ENCODE results near the gene TGFB3. TPM values are rescaled to one million over a fixed set of nuclear protein-coding genes. Genes with fewer than 3 reads are reported as not detected.
"Not testable (repeated sequence)": the region's sequence is repeated elsewhere in the genome, so short reads cannot be mapped to it uniquely, and the experiment has no call there.

TGFB3 gene
- total RNA-seq, 1 experiment from 2014 or later = 2.9 TPM

- no peak for DNase-seq (ENCODE audit: low spot score)
Measured at GRCh38 chr14:75960231-75960630, 21.6 kb downstream of the TGFB3 start.

DNA sequence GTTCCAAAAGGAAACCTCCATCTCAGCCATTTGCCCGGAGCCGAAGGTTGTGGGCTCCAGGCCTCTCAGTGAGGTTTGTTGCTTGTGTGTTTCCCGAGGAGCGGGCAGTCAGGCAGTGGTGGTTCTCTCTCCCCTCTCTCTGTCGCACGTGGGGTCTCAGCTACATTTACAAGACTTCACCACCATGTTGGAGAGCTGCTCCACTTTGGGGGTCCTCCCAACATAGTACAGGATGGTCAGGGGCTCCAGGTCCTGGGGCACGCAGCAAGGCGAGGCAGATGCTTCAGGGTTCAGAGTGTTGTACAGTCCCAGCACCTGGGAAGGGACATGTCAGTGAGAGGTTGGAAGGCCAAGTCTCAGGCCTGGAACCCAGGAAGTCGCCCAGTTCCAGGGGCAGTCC, 22.8 kb downstream of the TGFB3 start:
- DNase-seq (ENCODE audit: low spot score) = no peak

DNA sequence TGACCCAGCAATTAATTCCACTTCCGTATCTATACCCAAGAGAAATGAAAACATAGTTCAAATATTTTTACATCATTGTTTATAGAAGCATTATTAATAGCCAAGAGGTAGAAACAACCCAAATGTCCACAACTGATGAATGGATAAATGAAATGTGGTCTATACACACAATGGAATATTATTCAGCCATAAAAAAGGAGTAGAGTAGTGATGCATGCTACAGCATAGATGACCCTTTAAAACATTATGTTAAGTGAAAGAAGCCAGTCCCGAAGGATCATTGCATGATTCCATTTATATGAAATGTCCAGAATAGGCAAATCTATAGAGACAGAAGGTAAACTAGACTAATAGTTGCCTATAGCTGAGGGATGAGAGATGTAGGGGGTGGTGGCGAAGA, 29.3 kb downstream of the TGFB3 start:
- DNase-seq (ENCODE audit: low spot score) = no peak

GRCh38 chr14:75946785-75947184, 35.0 kb downstream of the TGFB3 start:
- DNase-seq (ENCODE audit: low spot score) = no peak

- no peak for DNase-seq (ENCODE audit: low spot score)
Measured at GRCh38 chr14:75944607-75945241, 37.1 kb downstream of the TGFB3 start.

- DNase-seq (ENCODE audit: low spot score) = no peak
Measured at GRCh38 chr14:75941030-75941429, 40.8 kb downstream of the TGFB3 start.

- DNase-seq (ENCODE audit: low spot score) = no peak
Measured at GRCh38 chr14:75939200-75939599, 42.6 kb downstream of the TGFB3 start.

DNA sequence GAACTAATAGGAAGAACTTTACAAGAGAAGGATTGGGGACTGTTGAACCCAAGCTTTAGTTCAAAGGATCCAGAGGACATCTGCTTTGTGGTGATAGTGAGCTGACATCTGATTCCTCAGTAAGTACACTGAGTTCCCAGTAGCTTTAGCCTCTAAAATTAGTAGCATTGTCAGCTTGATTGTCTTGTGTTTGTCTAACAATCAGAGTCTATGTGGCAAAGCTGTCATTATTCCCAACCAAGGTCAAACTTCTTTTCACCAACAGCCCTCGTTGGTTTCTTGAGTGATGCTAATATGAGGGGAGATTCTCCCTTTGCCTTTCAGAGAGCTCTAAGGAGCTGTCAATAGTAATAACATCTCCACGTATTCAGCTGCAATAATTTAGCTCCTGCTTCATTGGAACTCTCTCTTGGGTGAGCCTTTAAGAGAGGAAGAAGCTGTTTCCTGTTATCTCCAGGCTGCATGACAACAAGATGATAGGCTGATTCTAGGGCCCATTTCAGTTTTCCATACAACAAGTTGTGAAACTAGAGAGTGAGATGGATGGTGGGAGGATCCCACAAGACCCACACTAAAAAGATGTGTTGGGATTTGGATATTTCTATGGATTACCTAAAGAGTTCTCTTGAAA, 46.7 kb downstream of the TGFB3 start:
- DNase-seq (ENCODE audit: low spot score) = no peak

- DNase-seq (ENCODE audit: low spot score) = no peak
Measured at GRCh38 chr14:75933712-75934296, 48.0 kb downstream of the TGFB3 start.

GRCh38 chr14:75928690-75929181, 53.1 kb downstream of the TGFB3 start:
- peak; percentile 1 for DNase-seq (ENCODE audit: low spot score)

GRCh38 chr14:75927564-75928087, 54.2 kb downstream of the TGFB3 start:
- no peak for DNase-seq (ENCODE audit: low spot score)

DNA sequence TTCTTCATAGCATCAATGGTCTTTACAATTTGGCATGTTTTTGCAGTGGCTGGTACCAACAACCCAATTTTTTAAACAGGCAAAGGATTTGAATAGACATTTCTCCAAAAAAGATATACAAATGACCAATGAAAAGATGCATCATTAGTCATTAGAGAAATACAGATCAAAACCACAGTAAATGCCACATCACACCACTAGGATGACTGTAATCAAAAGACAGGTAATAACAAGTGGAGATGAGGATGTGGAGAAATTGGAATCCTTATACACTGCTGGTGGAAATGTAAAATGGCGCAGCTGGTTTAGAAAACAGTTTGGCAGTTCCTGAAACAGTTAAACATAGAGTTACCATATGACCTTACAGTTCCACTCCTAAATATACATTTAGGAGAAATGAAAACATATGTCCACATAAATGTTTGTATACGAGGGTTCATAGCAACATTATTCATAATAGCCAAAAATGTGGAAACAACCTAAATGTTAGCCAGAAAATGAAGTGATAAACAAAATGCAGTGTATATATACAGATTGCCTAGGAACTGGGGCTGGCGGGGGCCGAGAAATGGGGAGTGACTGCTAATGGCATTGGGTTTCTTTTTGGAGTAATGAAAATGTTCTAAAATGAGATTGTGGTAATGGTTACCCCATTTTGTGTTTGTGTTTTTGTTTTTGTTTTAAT, 55.2 kb downstream of the TGFB3 start:
- DNase-seq (ENCODE audit: low spot score) = peak; percentile 1

DNA sequence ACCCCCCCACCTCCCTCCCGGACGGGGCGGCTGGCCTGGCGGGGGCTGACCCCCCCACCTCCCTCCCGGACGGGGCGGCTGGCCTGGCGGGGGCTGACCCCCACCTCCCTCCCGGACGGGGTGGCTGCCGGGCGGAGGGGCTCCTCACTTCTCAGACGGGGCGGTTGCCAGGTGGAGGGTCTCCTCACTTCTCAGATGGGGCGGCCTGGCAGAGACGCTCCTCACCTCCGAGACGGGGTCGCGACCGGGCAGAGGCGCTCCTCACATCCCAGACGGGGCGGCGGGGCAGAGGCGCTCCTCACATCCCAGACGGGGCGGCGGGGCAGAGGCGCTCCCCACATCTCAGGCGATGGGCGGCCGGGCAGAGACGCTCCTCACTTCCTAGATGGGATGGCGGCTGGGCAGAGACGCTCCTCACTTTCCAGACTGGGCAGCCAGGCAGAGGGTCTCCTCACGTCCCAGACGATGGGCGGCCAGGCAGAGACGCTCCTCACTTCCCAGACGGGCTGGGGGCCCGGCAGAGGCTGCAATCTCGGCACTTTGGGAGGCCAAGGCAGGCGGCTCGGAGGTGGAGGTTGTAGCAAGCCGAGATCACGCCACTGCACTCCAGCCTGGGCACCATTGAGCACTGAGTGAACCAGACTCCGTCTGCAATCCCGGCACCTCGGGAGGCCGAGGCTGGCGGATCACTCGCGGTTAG, 56.5 kb downstream of the TGFB3 start:
- not testable (repeated sequence) for DNase-seq (ENCODE audit: low spot score)

- not testable (repeated sequence) for DNase-seq (ENCODE audit: low spot score)
Measured at GRCh38 chr14:75920421-75920820, 61.4 kb downstream of the TGFB3 start.

DNA sequence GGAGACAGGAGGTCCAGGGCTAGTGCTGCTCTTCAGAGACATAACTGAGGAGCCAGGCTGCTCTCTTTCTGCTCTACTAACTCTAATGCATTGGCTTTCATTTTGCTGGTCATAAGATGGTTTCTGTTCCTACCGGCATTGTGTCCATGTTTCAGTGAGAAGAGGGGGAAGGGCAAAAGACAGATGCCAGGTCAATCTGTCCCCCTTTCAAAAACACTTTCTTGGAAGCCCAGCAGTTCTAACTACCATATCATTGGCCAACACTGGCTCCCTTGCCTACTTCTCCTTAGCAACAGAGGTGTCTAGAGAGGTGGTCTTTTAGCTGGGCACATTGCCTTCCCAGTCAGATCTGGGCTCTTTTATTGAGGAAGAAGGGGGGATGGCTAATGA, 63.9 kb downstream of the TGFB3 start:
- DNase-seq (ENCODE audit: low spot score) = no peak

DNA sequence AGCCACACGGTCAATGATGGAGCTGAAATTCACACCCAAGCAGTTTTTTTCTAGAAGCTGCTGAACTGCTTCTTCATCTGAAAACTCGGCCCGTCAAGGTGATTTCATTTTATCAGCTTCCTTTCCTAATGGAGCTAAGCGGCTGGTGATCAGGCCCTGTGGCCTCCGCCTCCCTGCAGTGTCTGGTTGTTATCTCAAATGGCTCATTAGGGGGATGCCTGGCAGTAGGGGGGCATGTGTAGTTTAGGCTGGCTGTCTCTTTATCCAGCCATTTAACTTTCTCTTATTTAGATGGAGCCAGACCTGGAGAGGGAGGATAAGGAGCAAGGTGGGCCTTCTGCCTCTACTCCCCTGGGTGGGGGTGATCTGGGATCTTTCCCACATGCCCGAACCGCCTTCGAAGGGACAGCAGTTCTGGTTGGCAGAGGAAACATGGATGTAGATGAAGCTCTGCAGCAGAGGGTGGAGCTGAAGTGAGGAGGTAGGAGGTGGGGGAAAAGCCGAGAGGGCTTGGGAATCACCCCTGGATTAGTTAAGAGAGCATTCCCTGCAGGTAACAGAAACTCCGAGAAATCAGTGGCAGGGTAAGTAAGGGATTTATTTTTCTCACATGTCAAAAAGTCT, 64.4 kb downstream of the TGFB3 start:
- DNase-seq (ENCODE audit: low spot score) = no peak

- no peak for DNase-seq (ENCODE audit: low spot score)
Measured at GRCh38 chr14:75915045-75915444, 66.8 kb downstream of the TGFB3 start.

DNA sequence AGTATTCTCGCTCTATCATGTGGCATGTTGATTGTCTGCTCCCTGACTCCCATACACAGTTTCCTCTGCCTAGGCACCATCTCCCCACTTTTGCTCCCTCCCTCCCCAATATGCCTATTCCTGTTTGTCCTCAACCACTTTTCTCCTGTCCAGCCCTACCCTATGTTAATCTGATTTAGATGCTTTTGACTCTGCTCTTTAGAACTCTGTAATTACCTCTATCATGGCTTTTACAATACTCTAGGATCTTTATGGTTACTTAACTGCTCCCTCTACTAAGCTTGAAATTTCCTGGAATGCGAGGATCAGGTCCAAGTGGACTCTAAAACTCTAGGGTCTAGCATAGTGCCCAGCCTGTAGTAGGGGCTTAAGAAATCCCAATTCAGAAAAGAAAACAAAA, 68.6 kb downstream of the TGFB3 start:
- no peak for DNase-seq (ENCODE audit: low spot score)

DNA sequence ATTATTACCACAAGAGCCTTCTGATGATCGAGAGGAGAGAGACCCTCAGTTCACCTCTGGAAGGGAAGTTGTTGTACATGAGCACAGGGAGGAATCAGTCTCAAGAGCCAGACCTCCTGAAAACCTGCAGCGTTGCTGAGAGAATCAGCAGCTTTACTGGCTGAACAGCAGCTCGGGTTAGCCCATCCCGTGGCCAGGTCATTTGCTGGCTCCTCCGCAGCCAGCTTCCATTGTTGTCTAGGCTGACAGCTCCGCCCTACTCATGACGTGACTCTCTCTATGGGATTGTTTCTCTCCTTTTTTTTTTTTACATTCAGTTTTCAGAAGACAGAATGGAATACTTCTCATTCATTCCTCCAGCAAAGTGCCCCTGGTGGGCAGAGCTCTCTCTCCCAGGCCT, 69.9 kb downstream of the TGFB3 start:
- DNase-seq (ENCODE audit: low spot score) = no peak

DNA sequence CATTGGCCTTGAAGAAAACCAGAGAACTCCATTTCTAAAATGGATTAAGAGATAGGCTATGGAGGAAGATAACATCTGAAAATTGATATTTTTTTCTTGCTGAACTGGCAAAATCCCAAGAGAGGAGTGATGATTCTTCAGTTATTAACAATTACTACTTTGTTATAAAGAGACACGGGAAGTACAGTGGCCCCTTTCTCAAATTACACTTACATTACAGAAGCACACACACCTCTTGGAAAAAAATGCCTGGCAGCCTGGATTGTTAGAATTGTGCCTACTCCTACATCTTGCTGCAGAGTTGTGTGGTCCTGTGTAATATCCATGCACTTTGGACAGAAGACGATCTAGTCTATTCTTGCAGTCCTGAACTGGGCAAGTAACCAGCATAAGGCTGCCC, 71.7 kb downstream of the TGFB3 start:
- no peak for DNase-seq (ENCODE audit: low spot score)

DNA sequence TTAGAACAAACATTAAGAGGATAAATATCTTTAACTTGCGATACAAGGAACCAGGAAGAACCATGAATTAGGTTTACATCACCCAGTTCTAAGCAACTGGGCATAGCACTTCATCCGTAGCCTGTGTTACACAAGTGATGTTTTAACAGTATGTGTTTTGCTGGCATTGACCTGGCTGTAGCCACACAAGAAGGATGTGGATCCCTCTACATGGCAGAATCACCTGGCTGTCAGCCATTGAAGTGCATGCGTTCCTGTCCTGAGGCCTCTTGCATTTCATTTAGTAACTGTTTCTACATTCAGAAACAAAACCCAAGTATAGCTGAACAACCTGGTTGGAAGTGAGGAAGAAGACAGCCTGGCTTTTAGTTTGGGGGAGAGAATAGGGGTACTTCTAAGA, 72.2 kb downstream of the TGFB3 start:
- DNase-seq (ENCODE audit: low spot score) = no peak
